Tibial nerve (tissue), 4 donors: Measurements from ENCODE around the gene PAK1IP1. TPM values are rescaled to one million over a fixed set of nuclear protein-coding genes. Genes with fewer than 3 reads are reported as not detected.

Experiments
- DNase-seq, 2 donors: peaks; one replicate each; pipeline ENCODE4 v3.0.0-alpha.2; 2019; ENCODE audit warnings: low spot score in 2 of 2
- H3K27ac ChIP-seq, 4 donors: fragments of 200-600 bp; sonication (generic) in 3 of 4; one replicate each; pipeline ENCODE4 v1.5.1; 2017 to 2019; ENCODE audit warnings: mild to moderate bottlenecking in 1 of 4
- H3K27me3 ChIP-seq, 2 donors: fragments of 200-600 bp; sonication (generic) in 1 of 2; one replicate each; pipeline versions ENCODE4 v1.5.1 to v1.6.0; 2017 to 2019
- H3K36me3 ChIP-seq, 3 donors: fragments of 200-600 bp; sonication (generic); one replicate each; pipeline ENCODE4 v1.5.1; 2018 to 2019
- H3K4me1 ChIP-seq, 4 donors: fragments of 200-600 bp; sonication (generic) in 3 of 4; one replicate each; pipeline ENCODE4 v1.5.1; 2017 to 2019
- H3K4me3 ChIP-seq, 4 donors: fragments of 200-600 bp; sonication (generic) in 3 of 4; one replicate each; pipeline ENCODE4 v1.5.1; 2017 to 2019; ENCODE audit warnings: mild to moderate bottlenecking in 1 of 4, moderate library complexity in 1 of 4
- H3K9me3 ChIP-seq, 4 donors: fragments of 200-600 bp; sonication (generic) in 3 of 4; one replicate each; pipeline ENCODE4 v1.5.1; 2017 to 2019
- CTCF ChIP-seq, 5 experiments: fragments of 200-600 bp in 3 of 5; fragments of 450-650 bp in 2 of 5; sonication (generic) in 3 of 5; IDR thresholded peaks; one replicate each; pipeline ENCODE4 v1.5.1; 2016 to 2019; ENCODE audit warnings: antibody characterized with exemption in 5 of 5, mild to moderate bottlenecking in 3 of 5, moderate library complexity in 2 of 5
- EP300 ChIP-seq, 2 donors: sonication (generic); formaldehyde crosslinking; IDR thresholded peaks; one replicate each; pipeline ENCODE4 v1.6.1; 2017; ENCODE audit warnings: antibody characterized with exemption in 2 of 2, mild to moderate bottlenecking in 1 of 2
- POLR2A ChIP-seq, 2 donors: fragments of 450-650 bp; IDR thresholded peaks; one replicate each; pipeline ENCODE4 v1.6.1; 2017; ENCODE audit warnings: antibody characterized with exemption in 2 of 2, mild to moderate bottlenecking in 2 of 2, moderate library complexity in 2 of 2
- WGBS, 2 donors: methylation state at CpG; one replicate each; pipeline ENCODE4 v1.1.5; 2018; 5-methylcytosine and 5-hydroxymethylcytosine counted together
- total RNA-seq, 4 donors: library from RNA; depleted of rRNA; stranded (reverse); fragments of >200 nt; gene quantifications; one replicate each; pipeline ENCODE4 v1.1.0, GENCODE V29; 2016

PAK1IP1 gene
- total RNA-seq, 4 donors from 2014 or later, result 6.5 to 21.0 (median 10.3) TPM

GRCh38 chr6:10678456-10678855, 16.3 kb upstream of the PAK1IP1 start:
- no peak for TF ChIP-seq POLR2A (IDR thresholded peaks at IDR 0.05)
- TF ChIP-seq EP300 (IDR thresholded peaks at IDR 0.05), result no peak
- no peak for TF ChIP-seq CTCF (IDR thresholded peaks at IDR 0.05)
- Histone ChIP-seq H3K4me3 (no peak overlapping the region), H3K27me3 (no peaks in the 10 kb centered on the region), H3K9me3 (no peaks in the 10 kb centered on the region), H3K4me1 (no peaks in the 10 kb centered on the region), H3K27ac (no peak overlapping the region), H3K36me3 (no peaks in the 10 kb centered on the region)
- DNase-seq, result no peak
- 81 to 87% methylated on average over 4 of the region's 4 CpGs for WGBS, 2 donors

- no peak for TF ChIP-seq CTCF (IDR thresholded peaks at IDR 0.05)
- Histone ChIP-seq H3K9me3 (no peaks in the 10 kb centered on the region), H3K4me1 (no peaks in the 10 kb centered on the region), H3K36me3 (no peaks in the 10 kb centered on the region), H3K27me3 (no peaks in the 10 kb centered on the region), H3K27ac (no peak overlapping the region), H3K4me3 (no peak overlapping the region)
- no peak for DNase-seq
- 46 to 56% methylated on average over 3 of the region's 3 CpGs for WGBS, 2 donors
Measured at GRCh38 chr6:10681795-10682194, 13.0 kb upstream of the PAK1IP1 start.

- Histone ChIP-seq H3K9me3 (no peaks in the 10 kb centered on the region), H3K27me3 (no peaks in the 10 kb centered on the region), H3K4me1 (no peaks in the 10 kb centered on the region), H3K36me3 (no peaks in the 10 kb centered on the region), H3K4me3 (no peak overlapping the region), H3K27ac (no peak overlapping the region)
- TF ChIP-seq POLR2A (IDR thresholded peaks at IDR 0.05) (no peak), EP300 (IDR thresholded peaks at IDR 0.05) (no peak), CTCF (IDR thresholded peaks at IDR 0.05) (no peak)
- DNase-seq, result no peak
Measured at GRCh38 chr6:10682355-10682988, 12.3 kb upstream of the PAK1IP1 start.

- no peaks in the 10 kb centered on the region for H3K27me3 ChIP-seq
- no peaks in the 10 kb centered on the region for H3K9me3 ChIP-seq
- H3K4me3 ChIP-seq, result no peak overlapping the region
- H3K4me1 ChIP-seq, result no peaks in the 10 kb centered on the region
- TF ChIP-seq EP300 (IDR thresholded peaks at IDR 0.05), result no peak
- TF ChIP-seq CTCF (IDR thresholded peaks at IDR 0.05), result no peak
- no peak for TF ChIP-seq POLR2A (IDR thresholded peaks at IDR 0.05)
- 77 to 83% methylated on average over 5 of the region's 5 CpGs for WGBS, 2 donors
- H3K36me3 ChIP-seq, result no peaks in the 10 kb centered on the region
- no peak overlapping the region for H3K27ac ChIP-seq
- no peak for DNase-seq
Measured at GRCh38 chr6:10684618-10685017, 10.2 kb upstream of the PAK1IP1 start.

GRCh38 chr6:10685092-10685915, 9.5 kb upstream of the PAK1IP1 start:
- 65 to 73% methylated on average over 3 of the region's 3 CpGs for WGBS, 2 donors
- Histone ChIP-seq H3K9me3 (no peaks in the 10 kb centered on the region), H3K36me3 (no peaks in the 10 kb centered on the region), H3K27me3 (no peaks in the 10 kb centered on the region), H3K27ac (no peak overlapping the region), H3K4me3 (no peak overlapping the region), H3K4me1 (no peaks in the 10 kb centered on the region)
- DNase-seq, result no peak
- no peak for TF ChIP-seq EP300 (IDR thresholded peaks at IDR 0.05)
